HG03575 (cell line): ENCODE results near the gene IDE.
"Not testable (repeated sequence)": the region's sequence is repeated elsewhere in the genome, so short reads cannot be mapped to it uniquely, and the experiment has no call there.

Experiments used
- ATAC-seq: cut with Tn5 transposase; IDR thresholded peaks from one replicate; pipeline ENCODE4 v1.9.1; 2021; ENCODE audit not compliant: unreplicated experiment, insufficient number of reproducible peaks, low FRiP score; ENCODE audit errors: extremely low read depth

The IDE gene

DNA sequence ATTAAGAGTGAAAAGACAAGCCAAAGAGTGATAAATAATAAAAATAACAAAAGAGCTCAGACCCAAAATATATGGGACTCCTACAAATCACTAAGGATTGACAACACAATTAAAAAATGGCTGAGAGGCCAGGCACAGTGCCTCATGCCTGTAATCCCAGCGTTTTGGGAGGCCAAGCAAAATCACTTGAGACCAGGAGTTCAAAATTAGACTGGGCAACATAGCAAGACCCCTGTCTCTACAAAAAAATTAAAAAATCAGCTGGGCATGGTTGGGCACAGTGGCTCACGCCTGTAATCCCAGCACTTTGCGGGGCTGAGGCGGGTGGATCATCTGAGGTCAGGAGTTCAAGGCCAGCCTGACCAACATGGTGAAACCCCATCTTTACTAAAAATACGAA lies 137.3 kb downstream of the IDE start:
- ATAC-seq = no peak

DNA sequence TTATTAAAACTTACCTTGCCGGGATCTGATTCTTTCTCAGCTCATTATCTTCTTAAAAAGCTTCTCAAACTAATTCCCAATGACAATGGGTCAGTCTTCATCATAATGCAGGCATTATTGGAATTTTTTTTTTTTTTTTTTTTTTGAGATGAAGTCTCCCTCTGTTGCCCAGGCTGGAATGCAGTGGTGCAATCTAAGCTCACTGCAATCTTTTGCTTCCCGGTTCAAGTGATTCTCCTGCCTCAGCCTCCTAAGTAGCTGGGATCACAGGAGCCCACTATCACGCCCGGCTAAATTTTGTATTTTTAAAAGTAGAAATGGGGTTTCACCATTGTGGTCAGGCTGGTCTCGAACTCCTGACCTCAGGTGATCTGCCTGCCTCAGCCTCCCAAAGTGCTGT lies 137.8 kb downstream of the IDE start:
- ATAC-seq = not testable (repeated sequence)

DNA sequence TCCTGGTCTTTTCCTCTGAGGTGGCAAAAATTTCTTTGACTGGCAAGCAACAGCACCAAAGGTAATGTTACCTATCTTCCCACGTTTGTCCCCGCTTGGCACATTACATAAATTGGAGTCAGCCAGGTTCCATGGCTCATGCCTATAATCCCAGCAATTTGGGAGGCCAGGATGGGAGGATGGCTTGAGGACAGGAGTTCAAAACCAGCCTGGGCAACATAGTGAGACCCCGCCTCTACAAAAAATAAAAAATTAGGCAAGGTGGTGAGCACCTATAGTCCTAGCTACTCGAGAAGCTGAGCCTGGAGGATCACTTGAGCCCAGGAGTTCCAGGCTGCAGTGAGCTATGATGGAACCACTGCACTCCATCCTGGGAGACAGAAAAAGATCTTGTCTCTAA lies 139.5 kb downstream of the IDE start:
- ATAC-seq = no peak

- ATAC-seq = no peak
Measured at GRCh38 chr10:92432596-92432995, 141.3 kb downstream of the IDE start.

- ATAC-seq = no peak
Measured at GRCh38 chr10:92430103-92430502, 143.8 kb downstream of the IDE start.

GRCh38 chr10:92421550-92421949 lies 152.3 kb downstream of the IDE start:
- no peak for ATAC-seq

- ATAC-seq = no peak
Measured at GRCh38 chr10:92420546-92421275, 153.2 kb downstream of the IDE start.

DNA sequence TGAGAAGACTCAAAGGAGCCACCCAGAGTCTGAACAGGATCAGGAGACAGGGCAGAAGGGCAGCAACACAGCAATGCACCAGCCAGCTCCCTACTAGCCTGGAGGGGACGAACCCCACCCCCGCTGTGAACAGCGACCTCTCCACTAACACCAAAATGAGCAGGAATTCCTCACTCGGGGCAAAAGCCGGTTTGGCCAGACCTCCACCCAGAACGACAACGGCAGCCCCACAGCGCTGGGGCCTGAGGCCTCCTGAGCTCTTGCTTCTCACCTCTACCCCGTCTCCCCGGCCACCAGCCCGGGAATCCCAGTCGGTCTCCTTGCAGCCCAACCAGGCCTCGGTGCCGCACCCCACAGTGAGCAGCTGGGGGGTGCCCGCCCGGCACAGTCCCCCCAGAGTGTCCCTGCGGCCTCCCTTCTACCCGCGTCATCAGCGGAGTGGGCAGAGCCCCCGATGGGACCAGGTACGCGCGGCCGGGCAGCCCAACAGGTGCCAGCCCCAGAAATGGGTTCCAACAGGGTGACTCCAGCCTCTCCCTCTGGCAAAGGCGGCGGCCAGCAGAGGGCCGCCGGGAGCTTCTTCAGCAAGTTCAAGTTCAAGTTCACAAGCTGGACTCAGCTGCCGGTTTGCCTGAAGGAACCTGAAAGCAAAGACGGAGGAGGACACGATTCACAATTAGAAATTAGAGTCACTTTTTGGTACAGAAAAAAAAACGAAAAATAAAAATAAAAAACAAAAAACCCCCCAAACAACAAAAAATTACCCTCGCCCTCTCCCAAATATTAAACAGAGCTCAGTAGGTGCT lies 153.9 kb downstream of the IDE start:
- ATAC-seq = no peak

DNA sequence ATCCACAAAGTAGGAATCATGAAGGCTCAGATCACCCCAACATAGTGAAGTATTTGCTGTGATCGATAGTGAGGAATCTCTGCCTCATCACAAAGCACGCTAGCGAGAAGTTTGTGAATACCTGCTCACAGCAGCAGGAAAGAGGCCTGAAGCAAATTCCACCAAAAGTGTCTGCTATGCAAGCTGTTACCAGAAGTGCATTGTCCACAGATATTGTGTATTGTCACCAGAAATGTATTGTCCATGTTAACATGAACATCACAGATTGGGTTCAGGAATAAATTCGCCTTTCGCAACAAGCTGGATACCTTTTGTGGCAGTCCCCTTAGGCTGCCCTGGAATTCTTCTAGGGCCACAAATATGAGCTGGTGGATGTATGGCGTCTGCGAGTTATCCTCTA lies 155.0 kb downstream of the IDE start:
- ATAC-seq = no peak

DNA sequence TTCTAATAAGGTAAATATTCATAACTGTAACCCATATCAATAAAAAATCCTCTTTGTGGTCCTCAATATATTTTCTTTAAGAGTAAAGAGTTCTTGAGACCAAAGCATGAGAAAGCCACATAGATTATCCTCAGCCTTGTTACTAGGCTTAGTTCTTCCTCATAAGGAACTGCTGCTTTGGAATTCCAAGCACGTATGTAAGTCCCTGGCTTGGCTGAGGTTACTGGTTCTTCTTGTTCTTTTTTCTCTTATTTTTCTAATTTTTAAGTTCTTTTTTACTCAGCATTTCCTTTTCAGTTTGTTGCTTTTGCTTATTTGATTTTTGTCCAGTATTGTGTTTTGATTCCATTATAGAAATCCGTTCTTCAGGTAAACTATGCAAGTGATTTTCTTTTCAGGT lies 155.7 kb downstream of the IDE start:
- no peak for ATAC-seq

DNA sequence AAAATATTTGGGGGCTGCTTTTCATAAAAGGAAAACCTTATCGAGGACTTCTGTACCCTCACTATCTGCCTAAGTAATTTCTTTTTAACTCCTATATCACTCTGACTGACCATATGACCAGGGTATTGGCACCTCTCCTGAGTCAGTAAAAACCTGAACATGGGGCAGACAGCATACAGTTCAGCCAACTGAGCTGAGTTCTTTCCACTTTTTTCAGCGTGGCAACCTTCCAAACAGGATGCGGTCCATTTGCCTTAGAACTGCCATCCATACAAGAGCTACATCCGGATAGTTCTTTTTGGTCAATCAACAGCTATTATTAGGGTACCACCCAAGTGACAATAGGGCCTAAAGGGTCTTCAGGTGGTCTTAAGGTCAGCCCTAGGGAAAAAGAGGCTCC lies 160.4 kb downstream of the IDE start:
- no peak for ATAC-seq

DNA sequence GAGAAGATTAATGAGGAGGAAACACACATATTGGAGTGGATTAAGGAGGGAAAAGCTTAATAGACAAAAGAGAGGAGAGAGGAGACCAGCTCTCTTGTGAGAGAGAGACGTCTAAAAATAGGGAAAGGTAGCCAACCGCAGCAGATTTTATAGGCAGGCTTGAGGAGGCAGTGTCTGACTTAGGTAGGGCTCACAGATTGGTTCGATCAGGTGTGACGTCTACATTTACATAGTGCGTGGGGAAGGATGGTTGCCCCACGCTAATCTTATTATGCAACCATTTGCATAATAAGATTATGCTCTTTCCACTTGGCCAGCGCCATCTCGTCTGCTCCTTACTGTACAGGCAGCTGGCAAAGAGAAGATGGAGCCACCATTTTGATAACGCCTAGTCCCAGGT lies 160.9 kb downstream of the IDE start:
- no peak for ATAC-seq

DNA sequence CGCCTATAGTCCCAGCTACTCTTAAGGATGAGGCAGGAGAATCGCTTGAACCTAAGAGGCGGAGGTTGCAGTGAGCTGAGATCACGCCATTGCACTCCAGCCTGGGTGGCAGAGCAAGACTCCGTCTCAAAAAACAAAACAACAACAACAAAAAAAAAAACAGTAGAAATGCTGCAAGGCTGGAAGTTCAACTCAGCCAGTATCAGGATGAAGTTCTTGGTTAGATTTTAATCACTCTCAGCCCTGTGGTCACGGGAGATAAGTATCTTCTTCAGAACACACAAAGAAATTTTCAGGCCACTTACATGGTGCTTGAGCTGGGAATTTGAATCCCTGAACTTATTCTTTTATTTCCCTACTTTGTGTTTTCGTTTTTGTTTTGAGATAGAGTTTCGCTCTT lies 162.5 kb downstream of the IDE start:
- ATAC-seq = no peak

GRCh38 chr10:92410501-92410900 lies 163.4 kb downstream of the IDE start:
- ATAC-seq = no peak

DNA sequence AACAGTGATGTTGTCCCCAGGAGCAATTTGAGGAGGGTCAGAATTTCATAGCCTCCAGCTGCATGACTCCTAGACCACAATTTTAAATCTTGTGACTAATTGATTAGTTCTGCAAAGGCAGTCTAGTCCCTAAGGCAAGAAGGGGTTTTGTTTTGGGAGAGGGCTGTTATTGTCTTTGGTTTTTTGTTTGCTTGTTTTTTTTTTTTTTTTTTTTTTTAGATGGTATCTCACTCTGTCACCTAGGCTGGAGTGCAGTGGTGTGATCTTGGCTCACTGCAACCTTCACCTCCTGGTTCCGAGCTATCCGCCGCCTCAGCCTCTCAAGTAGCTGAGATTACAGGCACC lies 165.9 kb downstream of the IDE start:
- no peak for ATAC-seq

DNA sequence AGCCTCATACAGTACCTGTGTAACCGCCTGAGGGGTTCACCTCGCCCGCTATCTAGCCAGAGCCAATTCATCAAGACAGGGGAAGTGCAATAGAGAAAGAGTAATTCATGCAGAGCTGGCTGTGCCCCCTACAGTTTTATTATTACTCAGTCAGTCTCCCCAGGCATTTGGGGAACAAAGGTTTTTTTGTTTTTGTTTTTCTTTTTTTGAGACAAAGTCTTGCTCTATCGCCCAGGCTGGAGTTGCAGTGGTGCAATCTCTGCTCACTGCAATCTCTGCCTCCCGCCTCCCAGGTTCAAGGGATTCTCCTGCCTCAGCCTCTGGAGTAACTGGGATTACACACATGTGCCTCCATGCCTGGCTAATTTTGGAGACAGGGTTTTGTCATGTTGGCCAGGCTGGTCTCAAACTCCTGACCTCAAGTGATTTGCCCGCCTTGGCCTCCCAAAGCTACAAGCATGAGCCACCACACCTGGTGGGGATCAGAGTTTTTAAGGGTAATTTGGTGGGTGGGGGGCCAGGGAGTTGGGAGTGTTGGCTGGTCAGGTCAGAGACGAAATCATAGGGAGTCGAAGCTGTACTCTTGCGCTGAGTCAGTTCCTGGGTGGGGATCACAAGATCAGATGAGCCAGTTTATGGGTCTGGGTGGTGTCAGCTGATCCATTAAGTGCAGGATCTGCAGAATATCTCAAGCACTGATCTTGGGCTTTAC lies 166.4 kb downstream of the IDE start:
- ATAC-seq = no peak

GRCh38 chr10:92405419-92405924 lies 168.4 kb downstream of the IDE start:
- no peak for ATAC-seq

- no peak for ATAC-seq
Measured at GRCh38 chr10:92404612-92405418, 169.1 kb downstream of the IDE start.

DNA sequence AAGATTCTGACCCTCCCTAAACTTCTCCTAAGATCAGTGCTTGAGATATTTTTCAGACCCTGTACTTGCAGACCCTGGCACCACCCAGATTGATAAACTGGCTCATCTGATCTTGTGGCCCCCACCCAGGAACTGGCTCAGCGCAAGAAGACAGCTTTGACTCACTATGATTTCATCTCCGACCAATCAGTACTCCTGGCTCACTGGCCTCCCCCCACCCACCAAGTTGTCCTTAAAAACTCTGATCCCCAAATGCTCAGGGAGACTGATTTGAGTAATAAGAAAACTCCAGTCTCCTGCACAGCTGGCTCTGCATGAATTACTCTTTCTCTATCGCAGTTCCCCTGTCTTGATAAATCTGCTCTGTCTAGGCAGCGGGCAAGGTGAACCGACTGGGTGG lies 171.7 kb downstream of the IDE start:
- not testable (repeated sequence) for ATAC-seq
